ENCODE results near the gene ADH1C.
"Not testable (repeated sequence)": the region's sequence is repeated elsewhere in the genome, so short reads cannot be mapped to it uniquely, and the experiment has no call there.

ADH1C gene

DNA sequence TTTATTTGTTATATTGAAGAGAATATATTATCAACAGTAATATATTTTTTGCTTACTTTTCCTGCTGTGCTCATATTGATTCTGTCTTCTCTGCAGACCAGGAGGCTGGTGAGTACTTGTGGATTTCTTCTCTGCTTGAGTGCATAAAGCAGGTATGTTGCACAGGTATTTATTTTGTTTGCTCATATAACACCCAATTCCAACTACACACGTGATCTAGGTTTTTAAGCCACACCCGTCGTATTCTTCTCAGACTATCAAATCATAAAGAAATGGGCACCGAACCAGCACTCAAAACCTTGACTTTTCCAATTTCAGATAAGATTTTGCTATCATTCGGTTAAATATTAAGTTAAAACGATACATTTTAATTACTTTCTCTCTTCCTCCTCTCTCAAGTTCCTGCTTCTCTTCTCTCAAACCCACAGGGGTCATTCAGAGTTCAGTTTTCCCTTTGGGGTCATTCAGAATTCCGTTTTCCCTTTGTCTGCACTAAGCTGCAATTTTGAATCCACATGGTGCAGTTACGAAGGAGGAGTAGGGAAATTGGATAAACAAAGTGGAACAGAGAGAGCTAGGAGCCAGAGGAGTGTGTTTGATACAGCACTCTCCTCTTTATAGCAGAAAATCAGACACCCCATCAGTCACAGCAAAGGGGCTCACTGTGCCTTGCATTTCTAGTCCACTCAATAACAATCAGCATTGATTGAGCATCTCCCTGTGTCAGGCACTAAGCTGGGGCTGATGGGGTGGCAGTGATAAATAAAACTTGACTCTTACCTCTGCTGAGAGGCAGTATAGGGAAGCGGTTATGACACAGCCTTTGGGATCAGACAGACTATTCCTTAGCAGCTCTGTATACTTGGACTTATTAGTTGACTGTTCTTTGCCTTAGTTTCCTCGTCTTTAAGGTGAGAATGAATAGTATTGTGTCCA is at the start of gene ADH1C:
TSS of gene ADH1C (minus strand) at position 145 of the 936 bp plus-strand sequence. CDS start at position 74, 71 bp downstream.
- DNase-seq, result no peak

GRCh38 chr4:99400831-99401230 is 48.3 kb upstream of the ADH1C start:
- no peak for DNase-seq

- no peak for DNase-seq
Observed at GRCh38 chr4:99399017-99399416, 46.5 kb upstream of the ADH1C start.

- DNase-seq, result no peak
Observed at GRCh38 chr4:99395595-99396364, 43.2 kb upstream of the ADH1C start.

DNA sequence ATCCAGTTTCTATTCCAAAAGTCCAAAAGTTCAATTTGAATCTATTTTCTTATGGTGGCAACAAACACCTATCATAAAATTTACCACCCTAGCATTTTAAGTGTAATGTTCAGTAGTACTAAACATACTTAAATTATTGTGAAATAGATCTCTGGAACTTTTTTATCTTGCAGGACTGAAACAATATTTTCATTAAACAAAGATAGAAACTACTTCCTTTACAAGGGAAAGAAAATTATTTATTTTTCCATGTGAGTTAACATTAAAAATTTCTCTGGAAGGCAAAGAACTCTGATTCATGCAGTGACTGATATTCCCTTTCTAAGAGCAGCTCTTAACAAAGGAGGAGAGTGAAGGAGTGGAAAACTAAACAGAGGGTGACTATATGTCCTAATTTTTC is 42.4 kb upstream of the ADH1C start:
- DNase-seq, result no peak

- DNase-seq, result no peak
Observed at GRCh38 chr4:99390055-99390454, 37.5 kb upstream of the ADH1C start.

GRCh38 chr4:99389606-99390005 is 37.1 kb upstream of the ADH1C start:
- DNase-seq, result no peak

DNA sequence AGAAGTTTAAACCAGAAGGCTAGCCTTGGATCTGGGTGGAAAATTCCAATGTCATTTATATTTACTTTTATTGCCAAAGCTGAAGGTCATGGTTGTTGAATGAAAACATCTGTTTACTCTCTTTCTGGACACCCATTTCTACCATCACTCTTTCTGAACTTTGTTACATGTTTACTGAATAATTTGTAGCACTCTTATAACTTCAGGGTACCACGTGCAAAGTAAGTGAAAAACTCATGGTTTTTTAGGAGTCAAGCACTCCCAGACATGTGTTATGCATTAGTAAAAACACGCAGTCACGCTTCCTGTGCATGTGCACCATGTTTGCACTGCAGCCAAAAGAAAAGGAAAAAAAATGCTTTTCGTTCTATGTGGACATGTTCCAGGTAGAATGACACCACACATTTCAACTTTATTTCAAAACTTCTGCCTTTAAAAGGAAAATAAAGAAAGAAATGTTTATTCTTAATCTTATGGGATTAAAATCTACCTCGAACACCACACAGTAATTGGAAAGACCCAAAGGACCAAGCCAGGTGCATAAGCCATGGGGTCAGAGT is 31.4 kb upstream of the ADH1C start:
- DNase-seq, result no peak

- no peak for DNase-seq
Observed at GRCh38 chr4:99383399-99383798, 30.9 kb upstream of the ADH1C start.

DNA sequence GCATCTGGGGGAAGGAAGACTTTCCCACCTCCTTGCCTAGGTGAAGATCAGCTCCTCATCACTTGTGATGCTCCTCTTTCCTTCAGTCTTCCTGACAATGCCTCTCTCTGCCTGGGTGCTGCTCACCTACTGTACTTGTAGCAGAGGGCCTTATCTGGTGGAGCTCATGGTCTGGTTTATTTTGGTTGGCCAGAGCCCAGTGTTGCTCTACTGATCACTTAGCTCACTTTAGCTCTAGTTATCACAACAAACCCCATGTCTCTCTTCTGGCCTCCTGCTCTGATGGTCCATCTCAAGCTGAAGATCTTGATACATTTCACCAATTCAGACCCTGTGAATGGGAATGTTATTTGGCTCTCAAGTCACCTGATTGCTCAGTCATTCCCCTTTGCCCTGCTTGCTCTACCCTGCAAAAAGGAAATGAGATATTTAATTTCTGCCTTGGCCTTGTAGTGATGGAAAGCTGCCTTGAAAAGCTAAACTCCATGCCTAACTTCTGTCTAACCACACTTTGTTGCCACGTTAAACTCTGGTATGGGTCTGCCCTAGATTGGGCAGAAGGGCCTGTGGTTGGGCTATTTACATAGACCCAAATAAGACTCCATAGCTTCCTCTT is 30.3 kb upstream of the ADH1C start:
- DNase-seq, result no peak

- no peak for DNase-seq
Observed at GRCh38 chr4:99381588-99382175, 29.1 kb upstream of the ADH1C start.

DNA sequence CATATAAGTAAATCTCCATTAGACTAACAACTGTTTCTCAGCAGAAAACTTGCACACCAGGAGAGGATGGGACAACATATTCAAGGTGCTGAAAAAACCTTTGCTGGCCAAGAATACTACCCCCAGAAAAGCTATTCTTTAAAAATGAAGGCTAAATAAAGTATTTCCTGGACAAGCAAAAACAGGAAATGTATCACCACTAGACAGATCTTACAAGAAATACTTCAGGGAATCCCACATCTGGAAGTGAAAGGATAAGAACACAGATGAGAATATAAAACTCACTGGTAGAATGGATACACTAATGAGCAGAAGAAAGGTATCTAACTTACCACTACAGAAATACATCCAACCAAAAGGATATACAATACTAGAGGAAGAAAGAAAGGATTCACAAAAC is 27.0 kb upstream of the ADH1C start:
- no peak for DNase-seq

- no peak for DNase-seq
Observed at GRCh38 chr4:99378876-99379275, 26.3 kb upstream of the ADH1C start.

GRCh38 chr4:99377341-99377740 is 24.8 kb upstream of the ADH1C start:
- DNase-seq, result not testable (repeated sequence)

- DNase-seq, result not testable (repeated sequence)
Observed at GRCh38 chr4:99372464-99372863, 19.9 kb upstream of the ADH1C start.

GRCh38 chr4:99367817-99368216 is 15.3 kb upstream of the ADH1C start:
- not testable (repeated sequence) for DNase-seq

GRCh38 chr4:99366491-99366890 is 13.9 kb upstream of the ADH1C start:
- no peak for DNase-seq

DNA sequence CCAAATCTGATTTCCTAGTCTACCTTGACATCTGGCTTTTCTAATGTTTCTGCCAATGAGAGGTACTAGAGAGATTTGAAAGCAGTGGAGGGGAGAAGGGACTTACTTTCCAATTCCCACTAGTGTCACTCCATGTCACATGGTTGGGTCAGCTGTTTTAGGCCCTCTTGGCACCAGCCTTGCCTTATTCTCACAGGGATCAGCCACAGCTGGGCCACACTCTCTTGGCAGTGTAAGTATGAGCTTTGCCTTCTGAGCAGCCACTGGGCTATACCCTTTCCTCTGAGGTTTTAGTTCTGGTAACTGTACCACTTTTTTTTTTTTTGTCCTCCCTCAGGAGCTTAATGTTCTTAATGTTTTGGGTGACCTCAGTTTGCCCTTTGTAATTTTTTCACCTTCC is 10.2 kb upstream of the ADH1C start:
- no peak for DNase-seq

- DNase-seq, result no peak
Observed at GRCh38 chr4:99361899-99362275, 9.3 kb upstream of the ADH1C start.

DNA sequence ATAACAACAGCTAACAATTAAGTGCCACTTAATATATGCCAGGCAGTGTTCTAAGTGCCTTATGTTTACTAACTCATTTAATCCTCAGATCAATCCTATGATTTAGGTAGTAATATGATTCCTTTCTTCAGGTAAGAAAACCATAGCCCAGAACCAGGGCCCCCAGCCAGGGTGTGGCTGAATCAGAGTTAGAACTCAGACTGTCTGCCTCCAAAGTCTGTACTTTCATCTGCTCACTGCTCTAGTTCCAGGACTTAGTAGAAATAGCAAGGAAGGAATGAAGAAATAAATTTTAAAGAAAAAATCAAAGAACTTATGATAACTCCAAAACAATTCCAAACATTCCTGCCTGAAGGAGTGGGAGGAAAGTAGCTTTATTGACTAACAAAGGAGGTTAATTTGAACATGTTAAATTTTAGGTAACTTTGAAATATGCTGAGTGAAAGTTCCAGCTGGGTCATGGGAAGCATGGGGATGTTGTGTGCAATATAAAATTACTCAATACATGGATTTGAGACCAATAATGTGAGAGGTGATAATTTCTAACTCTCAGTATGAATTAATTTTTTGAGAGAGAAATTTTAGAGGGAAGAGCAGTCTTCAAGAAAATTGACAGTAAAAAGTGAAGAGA is 8.8 kb upstream of the ADH1C start:
- no peak for DNase-seq

DNA sequence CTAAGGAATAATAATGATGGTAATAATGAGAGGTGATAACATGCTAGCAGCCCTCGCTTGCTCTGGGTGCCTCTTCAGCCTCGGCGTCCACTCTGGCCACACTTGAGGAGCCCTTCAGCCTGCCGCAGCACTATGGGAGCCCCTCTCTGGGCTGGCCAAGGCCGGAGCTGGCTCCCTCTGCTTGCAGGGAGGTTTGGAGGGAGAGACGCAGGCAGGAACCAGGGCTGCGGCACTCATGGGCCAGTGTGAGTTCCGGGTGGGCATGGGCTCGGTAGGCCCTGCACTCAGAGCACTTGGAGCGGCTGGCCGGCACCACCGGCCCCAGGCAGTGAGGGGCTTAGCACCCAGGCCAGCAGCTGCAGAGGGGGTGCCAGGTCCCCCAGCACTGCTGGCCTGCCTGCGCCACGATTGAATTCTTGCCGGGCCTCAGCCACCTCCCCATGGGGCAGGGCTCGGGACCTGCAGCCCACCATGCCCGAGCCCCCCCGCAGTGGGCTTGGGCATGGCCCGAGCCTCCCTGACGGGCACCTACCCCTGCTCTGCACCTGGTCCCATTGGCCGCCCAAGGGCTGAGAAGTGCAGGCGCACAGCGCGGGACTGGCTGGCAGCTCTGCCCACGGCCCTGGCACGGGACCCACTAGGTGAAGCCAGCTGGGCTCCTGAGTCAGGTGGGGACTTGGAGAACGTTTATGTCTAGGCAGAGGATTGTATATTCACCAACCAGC is 7.1 kb upstream of the ADH1C start:
- no peak for DNase-seq

- DNase-seq, result no peak
Observed at GRCh38 chr4:99357948-99358347, 5.4 kb upstream of the ADH1C start.

Measured in activated CD4-positive, alpha-beta T cell treated with anti-CD3 and anti-CD28 coated beads, Interleukin-2, amount 50 U/mL, for 16 hours (primary cell).